Measurements from ENCODE around the gene CLCN5. TPM values are rescaled to one million over a fixed set of nuclear protein-coding genes. Genes with fewer than 3 reads are reported as not detected.

CLCN5 gene
- polyA plus RNA-seq, 3 donors = 70.6 to 111 (median 85.9) TPM

DNA sequence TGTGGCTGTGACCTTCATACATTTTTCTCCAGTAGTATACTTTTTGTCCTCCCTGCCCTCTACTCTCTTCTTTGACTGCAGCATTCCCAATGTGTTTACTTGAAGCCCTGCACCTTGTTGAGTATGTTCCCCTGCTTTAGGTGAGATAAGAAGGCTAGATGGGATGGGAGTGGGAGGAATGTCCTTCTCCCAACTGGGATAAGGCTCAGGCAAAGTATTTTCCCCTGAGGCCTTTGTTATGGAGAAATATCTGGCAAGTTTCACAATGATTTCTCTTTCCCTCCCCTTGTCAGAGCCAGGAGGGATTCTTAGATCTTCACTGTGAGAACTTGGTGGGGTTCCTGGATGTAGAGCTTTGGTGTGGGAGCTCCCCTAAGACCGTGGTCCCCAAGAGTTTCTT lies 131.8 kb downstream of the CLCN5 start:
- DNase-seq (ENCODE audit: extremely low read depth in 1 of 11, low read depth in 9 of 11, low spot score in 4 of 11) = no peak

- DNase-seq (ENCODE audit: extremely low read depth in 1 of 11, low read depth in 9 of 11, low spot score in 4 of 11) = no peak
These were observed 144.0 kb downstream of the CLCN5 start for GRCh38 chrX:50066318-50066937.

GRCh38 chrX:50067435-50068284 lies 145.3 kb downstream of the CLCN5 start:
- peak in 4 of 11 donors; percentile 32 to 64 (median 56) for DNase-seq (ENCODE audit: extremely low read depth in 1 of 11, low read depth in 9 of 11, low spot score in 4 of 11)

- DNase-seq (ENCODE audit: extremely low read depth in 1 of 11, low read depth in 9 of 11, low spot score in 4 of 11) = no peak
These were observed 145.8 kb downstream of the CLCN5 start for GRCh38 chrX:50068285-50068563.

GRCh38 chrX:50068893-50069292 lies 146.5 kb downstream of the CLCN5 start:
- DNase-seq (ENCODE audit: extremely low read depth in 1 of 11, low read depth in 9 of 11, low spot score in 4 of 11) = no peak

DNA sequence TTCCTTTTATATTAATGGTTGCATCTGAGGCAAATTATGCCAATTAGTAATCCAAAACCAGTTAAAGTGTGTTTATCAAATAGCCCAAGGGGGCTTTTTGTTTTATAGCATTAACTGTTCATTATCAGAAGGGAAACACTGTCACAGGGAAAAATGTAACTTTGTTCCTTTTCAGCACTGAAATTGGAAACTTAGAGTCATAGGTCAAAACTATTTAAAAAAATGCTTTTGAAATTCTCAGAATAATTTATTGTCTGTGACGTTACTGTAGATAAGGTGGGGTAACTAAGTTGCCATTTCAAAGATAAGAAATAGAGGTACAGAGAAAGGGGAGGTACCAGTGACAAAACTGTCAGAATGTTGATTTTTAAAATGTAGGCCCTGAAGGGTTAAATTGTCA lies 149.1 kb downstream of the CLCN5 start:
- no peak for DNase-seq (ENCODE audit: extremely low read depth in 1 of 11, low read depth in 9 of 11, low spot score in 4 of 11)

- DNase-seq (ENCODE audit: extremely low read depth in 1 of 11, low read depth in 9 of 11, low spot score in 4 of 11) = no peak
These were observed 149.7 kb downstream of the CLCN5 start for GRCh38 chrX:50072110-50072509.

DNA sequence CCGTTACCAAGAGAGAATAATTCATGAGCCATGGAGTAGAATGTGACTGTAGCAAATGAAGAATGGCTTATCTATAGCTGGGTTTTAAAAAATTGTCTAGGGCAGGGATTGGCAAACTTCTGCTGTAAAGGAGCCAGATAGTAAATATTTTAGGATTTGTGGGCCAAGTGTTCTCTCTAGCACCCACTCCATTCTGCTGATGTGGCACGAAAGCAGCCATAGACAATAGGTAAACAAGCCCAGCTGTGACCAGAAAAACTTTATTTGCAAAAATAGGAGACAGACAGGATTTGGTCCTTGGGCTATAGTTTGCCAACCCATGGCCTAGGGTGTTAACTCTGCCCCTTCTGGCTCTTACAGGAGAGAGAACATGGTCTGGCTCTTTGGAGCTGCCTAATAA lies 151.2 kb downstream of the CLCN5 start:
- DNase-seq (ENCODE audit: extremely low read depth in 1 of 11, low read depth in 9 of 11, low spot score in 4 of 11) = no peak

DNA sequence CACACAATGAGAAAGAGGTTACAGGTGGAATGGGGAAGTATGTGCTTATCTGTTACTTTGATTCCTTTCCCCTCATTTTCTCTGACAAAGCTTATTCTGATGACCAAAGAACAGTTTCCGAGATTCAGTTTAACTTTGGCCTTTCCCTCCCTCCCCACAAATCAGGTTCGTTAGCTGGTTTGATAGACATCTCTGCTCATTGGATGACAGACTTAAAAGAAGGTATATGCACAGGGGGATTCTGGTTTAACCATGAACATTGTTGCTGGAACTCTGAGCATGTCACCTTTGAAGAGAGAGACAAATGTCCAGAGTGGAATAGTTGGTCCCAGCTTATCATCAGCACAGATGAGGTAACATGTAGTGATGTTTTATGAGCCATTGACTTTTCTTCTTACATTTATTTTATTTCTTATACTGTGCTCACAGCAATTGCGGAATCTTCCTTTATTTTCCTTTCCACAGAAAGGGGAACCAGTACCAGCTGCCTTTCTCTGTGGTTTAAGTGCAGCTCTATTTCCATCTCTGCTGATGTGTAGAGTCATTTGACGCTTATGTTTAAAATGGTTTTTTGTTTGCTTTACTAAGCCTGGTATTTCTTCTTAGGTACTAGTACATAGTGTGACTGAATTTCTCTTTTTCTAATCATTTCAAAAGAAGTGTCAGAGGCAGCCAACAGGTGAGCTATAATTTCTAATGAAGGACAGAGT lies 153.4 kb downstream of the CLCN5 start:
- DNase-seq (ENCODE audit: extremely low read depth in 1 of 11, low read depth in 9 of 11, low spot score in 4 of 11) = no peak

DNA sequence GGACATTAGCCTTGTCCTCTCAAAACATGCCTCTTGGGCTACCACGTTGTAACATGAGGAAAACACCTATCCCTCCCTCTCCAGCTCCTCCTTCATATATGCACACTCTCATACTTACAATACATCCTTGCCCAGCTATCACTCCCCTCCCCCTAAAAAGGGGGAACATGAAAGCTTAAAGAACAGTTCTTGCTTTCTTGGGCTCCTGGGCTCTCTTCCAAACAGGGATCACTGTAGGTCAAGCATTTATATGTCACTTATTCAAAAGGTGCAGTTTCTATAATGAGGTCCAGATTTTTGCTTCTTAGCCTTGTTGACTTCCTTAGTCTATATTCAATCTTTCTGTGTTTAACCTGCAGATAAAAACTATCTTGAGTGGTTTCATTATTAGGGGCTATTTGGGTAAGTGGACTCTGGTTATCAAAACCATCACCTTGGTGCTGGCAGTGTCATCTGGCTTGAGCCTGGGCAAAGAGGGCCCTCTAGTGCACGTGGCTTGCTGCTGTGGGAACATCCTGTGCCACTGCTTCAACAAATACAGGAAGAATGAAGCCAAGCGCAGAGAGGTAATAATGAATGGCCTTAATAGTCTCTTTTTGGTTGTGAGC lies 159.0 kb downstream of the CLCN5 start:
- DNase-seq (ENCODE audit: extremely low read depth in 1 of 11, low read depth in 9 of 11, low spot score in 4 of 11) = peak in 1 of 11 donors; percentile 31

GRCh38 chrX:50082741-50083140 lies 160.3 kb downstream of the CLCN5 start:
- DNase-seq (ENCODE audit: extremely low read depth in 1 of 11, low read depth in 9 of 11, low spot score in 4 of 11) = no peak

GRCh38 chrX:50088645-50089044 lies 166.2 kb downstream of the CLCN5 start:
- DNase-seq (ENCODE audit: extremely low read depth in 1 of 11, low read depth in 9 of 11, low spot score in 4 of 11) = no peak

- peak in 2 of 11 donors; percentile 13 to 27 for DNase-seq (ENCODE audit: extremely low read depth in 1 of 11, low read depth in 9 of 11, low spot score in 4 of 11)
These were observed 171.2 kb downstream of the CLCN5 start for GRCh38 chrX:50093625-50094024.

DNA sequence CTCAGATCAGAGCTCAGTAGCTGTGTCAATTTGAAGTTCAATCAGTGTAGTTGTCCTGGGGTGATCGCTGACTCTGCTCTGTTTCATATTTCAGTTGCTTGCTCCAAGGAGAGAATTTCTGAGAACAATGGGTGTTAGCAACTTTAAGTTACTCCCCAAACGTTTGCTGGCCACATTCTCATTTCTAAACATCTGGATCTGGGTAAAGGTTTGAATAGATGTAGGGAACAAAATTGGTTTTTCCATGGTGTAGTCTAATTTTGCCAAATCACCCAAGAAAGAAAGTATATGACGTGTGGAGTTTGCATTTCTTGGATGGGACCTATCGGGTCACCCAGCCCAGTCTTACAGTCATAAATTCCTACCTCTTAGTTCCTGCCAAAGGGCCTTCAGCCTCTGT lies 174.7 kb downstream of the CLCN5 start:
- DNase-seq (ENCODE audit: extremely low read depth in 1 of 11, low read depth in 9 of 11, low spot score in 4 of 11) = no peak

GRCh38 chrX:50098241-50098640 lies 175.8 kb downstream of the CLCN5 start:
- DNase-seq (ENCODE audit: extremely low read depth in 1 of 11, low read depth in 9 of 11, low spot score in 4 of 11) = no peak

DNA sequence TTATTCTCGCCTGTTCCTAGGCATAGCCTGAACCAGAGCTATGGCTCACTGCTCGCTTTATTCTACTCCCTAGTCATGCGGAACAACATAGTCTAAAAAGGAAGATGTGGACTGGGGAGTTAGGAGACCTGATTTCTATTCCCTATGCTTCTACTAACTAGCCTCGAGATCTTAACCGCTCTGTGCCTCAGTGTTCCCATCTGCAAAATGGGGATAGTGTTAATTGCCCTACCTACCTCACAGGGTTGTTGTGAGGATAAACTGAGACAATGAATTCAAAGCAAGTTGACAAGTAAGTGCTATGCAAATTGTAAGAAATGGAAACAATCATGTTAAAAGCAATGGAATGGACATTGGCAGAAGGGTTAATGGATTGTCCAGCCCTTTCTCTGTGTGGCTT lies 176.4 kb downstream of the CLCN5 start:
- no peak for DNase-seq (ENCODE audit: extremely low read depth in 1 of 11, low read depth in 9 of 11, low spot score in 4 of 11)

DNA sequence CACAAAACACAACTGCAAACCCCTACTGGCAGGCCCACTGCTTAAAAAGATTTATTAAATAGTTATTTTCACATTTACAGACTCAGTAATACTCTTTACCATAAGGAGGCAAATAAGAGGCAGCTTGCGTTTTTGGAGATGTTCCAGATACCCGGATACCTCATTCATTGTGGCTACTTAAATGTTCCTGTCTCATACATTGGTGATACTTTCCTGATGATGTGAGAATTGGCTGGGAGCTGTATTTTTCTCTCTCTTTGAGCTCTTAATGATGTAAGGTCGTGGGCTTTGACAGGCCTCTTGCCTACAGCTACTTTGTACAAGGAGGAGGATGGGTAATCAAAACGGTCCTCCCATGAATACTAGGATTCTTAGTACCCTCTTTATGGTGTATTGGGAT lies 176.9 kb downstream of the CLCN5 start:
- DNase-seq (ENCODE audit: extremely low read depth in 1 of 11, low read depth in 9 of 11, low spot score in 4 of 11) = no peak

- peak in 3 of 11 donors; percentile 24 to 28 (median 28) for DNase-seq (ENCODE audit: extremely low read depth in 1 of 11, low read depth in 9 of 11, low spot score in 4 of 11)
These were observed 177.8 kb downstream of the CLCN5 start for GRCh38 chrX:50100188-50100587.

GRCh38 chrX:50103176-50103575 lies 180.8 kb downstream of the CLCN5 start:
- no peak for DNase-seq (ENCODE audit: extremely low read depth in 1 of 11, low read depth in 9 of 11, low spot score in 4 of 11)

Measured in renal cortex interstitium (tissue), 11 donors.